Measurements from ENCODE around the gene MEA1. TPM values are rescaled to one million over a fixed set of nuclear protein-coding genes. Genes with fewer than 3 reads are reported as not detected.

MEA1 gene
- total RNA-seq, 4 donors from 2014 or later = 25.0 to 33.5 (median 25.9) TPM

DNA sequence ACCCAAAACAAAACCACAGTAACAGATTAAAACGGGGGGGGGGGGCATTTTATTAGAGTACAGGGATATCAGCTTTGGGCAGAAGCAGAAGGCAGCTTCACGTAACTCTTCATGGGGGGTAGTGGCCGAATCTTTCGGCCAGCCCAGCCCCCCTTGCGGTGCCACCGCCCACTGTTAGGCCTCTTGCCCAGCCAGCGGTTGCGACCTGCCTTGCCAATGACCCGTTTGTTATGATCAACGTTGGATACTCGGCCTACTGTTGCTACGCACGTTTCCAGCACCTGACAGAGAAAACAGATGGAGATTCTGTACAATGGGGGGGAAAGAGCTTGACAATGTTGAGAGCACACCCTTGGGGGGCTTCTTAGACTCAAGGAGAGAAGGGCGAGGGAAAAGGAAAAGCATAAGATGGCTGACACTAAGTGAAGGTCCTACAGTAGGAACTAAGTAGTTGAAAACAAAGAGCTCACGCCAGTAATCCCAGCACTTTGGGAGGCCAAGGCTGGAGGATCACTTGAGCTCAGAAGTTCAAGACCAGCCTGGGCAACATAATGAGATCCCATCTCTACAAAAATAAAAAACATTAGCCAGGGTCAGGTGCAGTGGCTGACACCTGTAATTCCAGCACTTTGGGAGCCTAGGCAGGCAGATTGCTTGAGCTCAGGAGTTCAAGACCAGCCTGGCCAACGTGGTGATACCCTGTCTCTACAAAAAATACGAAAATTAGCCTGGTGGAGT, 40.6 kb upstream of the MEA1 start:
- intact Hi-C loops (cut with DNase I; ENCODE audit: low total_unique reads) = loop anchor here (1.0 to 10.0 kb wide), 3 partner anchors 70 to 310 kb away; partner anchors contain the start of genes PPP2R5D and TBCC

DNA sequence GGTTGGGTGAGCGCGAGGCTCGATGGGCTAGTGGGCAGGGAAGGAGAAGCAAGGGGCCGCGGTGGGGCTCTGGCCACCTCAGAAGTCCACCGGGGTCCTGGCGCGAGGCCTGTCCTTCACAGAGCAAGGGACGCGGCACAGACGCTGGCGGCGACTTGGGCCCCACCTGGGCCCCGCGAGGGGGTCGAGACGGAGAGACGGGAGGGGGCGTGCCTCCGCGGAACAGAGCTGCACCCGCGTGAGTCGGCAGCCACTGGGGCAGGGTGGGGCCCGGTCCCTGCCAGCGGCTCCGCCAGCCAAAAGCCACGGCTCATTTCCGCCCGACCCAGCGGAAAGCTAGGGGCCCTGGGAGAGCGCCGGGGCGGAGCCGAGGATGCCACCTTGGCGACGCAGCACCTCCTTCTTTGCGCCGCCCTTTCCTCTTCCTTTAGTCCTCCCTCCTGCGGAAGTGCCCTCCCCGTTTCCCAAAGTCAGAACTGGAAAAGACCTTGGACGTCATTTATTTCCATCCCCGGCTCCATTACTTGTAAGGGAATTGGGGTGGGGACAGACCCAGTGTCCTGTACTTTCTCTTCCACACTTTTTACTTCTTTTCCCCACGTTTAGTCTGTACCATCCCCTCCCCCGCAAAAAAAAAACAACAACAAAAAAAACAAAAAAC, 39.9 kb upstream of the MEA1 start, which contains the start of gene CUL7:
TSS of gene CUL7 (minus strand) at position 307 of the 661 bp plus-strand sequence. CDS start 1,063 bp downstream, outside the sequence.
- Histone ChIP-seq H3K36me3 (peaks cover 0 to 36% of the 10 kb centered on the region in 2 donors), H3K4me3 (peak within 1 kb of the TSS; percentile 39 to 86 (median 74)), H3K4me1 (peaks cover 15 to 27% of the 10 kb centered on the region in 2 donors), H3K27me3 (no peaks in the 10 kb centered on the region), H3K27ac (peak within 1 kb of the TSS; percentile 86 to 98 (median 92)), H3K9me3 (no peaks in the 10 kb centered on the region)
- in situ Hi-C loops (cut with MboI; ENCODE audit: low sequenced_read_pairs in 4 of 4) = no loop called here
- TF ChIP-seq, protein P1, sequence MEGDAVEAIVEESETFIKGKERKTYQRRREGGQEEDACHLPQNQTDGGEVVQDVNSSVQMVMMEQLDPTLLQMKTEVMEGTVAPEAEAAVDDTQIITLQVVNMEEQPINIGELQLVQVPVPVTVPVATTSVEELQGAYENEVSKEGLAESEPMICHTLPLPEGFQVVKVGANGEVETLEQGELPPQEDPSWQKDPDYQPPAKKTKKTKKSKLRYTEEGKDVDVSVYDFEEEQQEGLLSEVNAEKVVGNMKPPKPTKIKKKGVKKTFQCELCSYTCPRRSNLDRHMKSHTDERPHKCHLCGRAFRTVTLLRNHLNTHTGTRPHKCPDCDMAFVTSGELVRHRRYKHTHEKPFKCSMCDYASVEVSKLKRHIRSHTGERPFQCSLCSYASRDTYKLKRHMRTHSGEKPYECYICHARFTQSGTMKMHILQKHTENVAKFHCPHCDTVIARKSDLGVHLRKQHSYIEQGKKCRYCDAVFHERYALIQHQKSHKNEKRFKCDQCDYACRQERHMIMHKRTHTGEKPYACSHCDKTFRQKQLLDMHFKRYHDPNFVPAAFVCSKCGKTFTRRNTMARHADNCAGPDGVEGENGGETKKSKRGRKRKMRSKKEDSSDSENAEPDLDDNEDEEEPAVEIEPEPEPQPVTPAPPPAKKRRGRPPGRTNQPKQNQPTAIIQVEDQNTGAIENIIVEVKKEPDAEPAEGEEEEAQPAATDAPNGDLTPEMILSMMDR (IDR thresholded peaks at IDR 0.05 in 4 of 5, conservative IDR thresholded peaks at IDR 0.05 in 1 of 5) = no peak
- peak; percentile 60 to 73 for TF ChIP-seq POLR2A (IDR thresholded peaks at IDR 0.05)
- ATAC-seq = peak; percentile 91 to 97
- peak; percentile 88 to 91 for DNase-seq
- intact Hi-C loops (cut with DNase I; ENCODE audit: low total_unique reads) = loop anchor here (1.0 to 10.0 kb wide), 4 partner anchors 17 to 309 kb away; partner anchors contain the start of genes PPP2R5D and TBCC

More for the DNA sequence above, 40.6 kb upstream of the MEA1 start:
- ATAC-seq (peak in 1 of 2 donors; percentile 15), DNase-seq (no peak)
- H3K9me3 ChIP-seq = no peaks in the 10 kb centered on the region
- H3K4me1 ChIP-seq = peaks cover 17 to 29% of the 10 kb centered on the region in 2 donors
- H3K27ac ChIP-seq = peak overlapping the region; percentile 86 to 98 (median 92)
- H3K4me3 ChIP-seq = peak overlapping the region; percentile 39 to 86 (median 74)
- in situ Hi-C loops (cut with MboI; ENCODE audit: low sequenced_read_pairs in 4 of 4) = no loop called here
- no peak for TF ChIP-seq POLR2A (IDR thresholded peaks at IDR 0.05)
- TF ChIP-seq, protein P1 (IDR thresholded peaks at IDR 0.05 in 4 of 5, conservative IDR thresholded peaks at IDR 0.05 in 1 of 5) = no peak
- no peaks in the 10 kb centered on the region for H3K27me3 ChIP-seq
- peaks cover 0 to 30% of the 10 kb centered on the region in 2 donors for H3K36me3 ChIP-seq

DNA sequence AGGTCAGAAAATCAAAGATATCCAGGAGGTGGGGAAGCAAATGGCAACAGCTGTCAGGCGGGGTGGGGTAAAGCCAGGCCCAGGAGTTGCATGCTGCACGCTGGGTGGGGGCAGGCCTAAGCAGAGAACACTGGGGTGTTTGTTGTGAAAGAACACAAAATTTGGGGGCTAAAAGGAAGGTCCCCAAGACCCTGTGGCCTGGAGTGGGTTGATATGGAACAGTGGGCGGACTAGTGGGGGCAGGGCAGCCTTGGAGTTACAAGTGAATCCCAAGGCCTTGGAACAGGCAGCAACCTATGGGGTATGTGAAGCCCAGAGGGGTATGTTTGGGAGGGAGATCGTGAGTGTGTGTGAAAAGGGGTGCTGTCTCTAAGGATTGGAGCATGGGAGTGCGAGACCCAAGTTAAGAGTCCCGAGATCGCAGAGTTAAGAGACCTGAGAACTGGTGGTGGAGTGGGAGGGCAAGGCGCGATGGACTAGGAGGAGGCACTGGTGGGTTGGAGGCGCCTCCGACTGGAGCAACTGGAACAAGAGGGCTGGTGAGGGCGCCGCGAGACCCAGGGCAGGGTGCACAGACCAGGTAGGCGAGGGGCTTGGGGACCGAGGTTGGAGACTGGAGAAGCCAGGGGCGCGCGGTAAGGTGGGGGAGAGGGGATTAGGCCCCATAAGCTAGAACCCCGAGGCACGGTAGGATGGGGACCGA, 39.2 kb upstream of the MEA1 start:
- Histone ChIP-seq H3K4me3 (peak overlapping the region; percentile 39 to 86 (median 74)), H3K27ac (peak overlapping the region; percentile 86 to 98 (median 92)), H3K4me1 (peaks cover 8 to 20% of the 10 kb centered on the region in 2 donors), H3K27me3 (no peaks in the 10 kb centered on the region), H3K9me3 (no peaks in the 10 kb centered on the region), H3K36me3 (peaks cover 0 to 41% of the 10 kb centered on the region in 2 donors)
- intact Hi-C loops (cut with DNase I; ENCODE audit: low total_unique reads) = loop anchor here (1.0 to 10.0 kb wide), 2 partner anchors 17 to 308 kb away; partner anchors contain the start of gene TBCC
- TF ChIP-seq POLR2A (IDR thresholded peaks at IDR 0.05) = no peak
- TF ChIP-seq, protein P1 (IDR thresholded peaks at IDR 0.05 in 4 of 5, conservative IDR thresholded peaks at IDR 0.05 in 1 of 5) = no peak
- DNase-seq (peak in 1 of 2 donors; percentile 38), ATAC-seq (peak; percentile 40 to 41)
- in situ Hi-C loops (cut with MboI; ENCODE audit: low sequenced_read_pairs in 4 of 4) = no loop called here

DNA sequence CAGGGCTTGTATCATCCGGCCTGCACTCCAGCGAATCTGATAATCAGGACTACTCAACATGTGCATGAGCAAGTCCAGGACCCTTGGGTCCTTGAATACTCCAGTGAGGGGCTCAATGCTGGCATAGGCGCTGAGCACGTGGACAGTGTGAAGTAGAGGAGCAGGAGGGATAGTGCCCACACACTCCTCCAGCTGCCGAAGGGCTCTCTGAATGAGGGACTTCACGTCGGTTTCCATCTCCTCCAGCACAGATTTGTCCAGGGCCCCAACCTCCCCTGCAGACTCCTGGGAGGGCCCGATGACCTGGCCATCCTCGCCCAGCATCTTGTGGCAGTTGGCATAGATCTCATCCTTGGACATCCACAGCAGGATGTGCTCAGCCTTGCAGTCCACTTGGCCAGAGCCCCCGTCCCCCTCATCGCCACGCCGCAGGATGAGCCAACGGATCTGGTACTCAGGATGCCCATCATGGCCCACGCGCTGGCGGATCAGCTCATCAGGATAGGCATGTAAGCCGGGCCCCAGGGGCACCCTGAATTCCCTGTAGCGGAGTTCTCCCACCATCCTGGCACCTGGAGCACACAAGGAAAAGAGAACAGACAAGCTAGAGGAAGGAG, 38.6 kb upstream of the MEA1 start:
- ATAC-seq (no peak), DNase-seq (no peak)
- Histone ChIP-seq H3K4me3 (peak overlapping the region in 1 of 4 donors; percentile 69), H3K27me3 (no peaks in the 10 kb centered on the region), H3K36me3 (peaks cover 0 to 37% of the 10 kb centered on the region in 2 donors), H3K9me3 (no peaks in the 10 kb centered on the region), H3K4me1 (peaks cover 7 to 15% of the 10 kb centered on the region in 2 donors), H3K27ac (peak overlapping the region in 3 of 4 donors; percentile 86 to 98 (median 90))
- in situ Hi-C loops (cut with MboI; ENCODE audit: low sequenced_read_pairs in 4 of 4) (no loop called here), intact Hi-C loops (cut with DNase I; ENCODE audit: low total_unique reads) (loop anchor here (10.0 kb wide), 1 partner anchor 308 kb away; the partner anchor contains the start of gene TBCC)
- TF ChIP-seq, protein P1 (IDR thresholded peaks at IDR 0.05 in 4 of 5, conservative IDR thresholded peaks at IDR 0.05 in 1 of 5) = no peak
- no peak for TF ChIP-seq POLR2A (IDR thresholded peaks at IDR 0.05)
